HepG2 (cell line): ENCODE results near the gene MYL6B. TPM values are rescaled to one million over a fixed set of nuclear protein-coding genes. Genes with fewer than 3 reads are reported as not detected.

Source experiments
- CREB1 ChIP-seq, 2 experiments: fragments of 450-650 bp in 1 of 2; IDR thresholded peaks; 2 replicates each; pipeline ENCODE4 v1.6.1; 2016 to 2017; ENCODE audit warnings: control low read depth in 1 of 2, mild to moderate bottlenecking in 1 of 2, missing compliant biosample characterization in 1 of 2, missing genetic modification characterization in 1 of 2
- PAXIP1 ChIP-seq: sonication (generic); formaldehyde crosslinking; conservative IDR thresholded peaks from 2 replicates; pipeline ENCODE4 v1.4.0; 2020; ENCODE audit warnings: mild to moderate bottlenecking, missing genetic modification reagents, moderate library complexity
- PRDM4 ChIP-seq: sonication (generic); formaldehyde crosslinking; IDR thresholded peaks from 2 replicates; pipeline ENCODE4 v1.9.0; 2021; ENCODE audit warnings: missing genetic modification reagents, borderline replicate concordance
- SSRP1 ChIP-seq: IDR thresholded peaks from 2 replicates; pipeline ENCODE4 v1.6.1; 2016; ENCODE audit warnings: control low read depth
- ZNF318 ChIP-seq: sonication (generic); formaldehyde crosslinking; IDR thresholded peaks from 2 replicates; pipeline ENCODE4 v1.4.0; 2020; ENCODE audit warnings: mild to moderate bottlenecking, missing genetic modification reagents
- polyA plus RNA-seq, 8 experiments: library from polyadenylated mRNA; depleted of rRNA in 3 of 8; stranded (reverse) in 7 of 8; unstranded in 1 of 8; fragments of >200 nt; fragmentation: Illumina TruSeq in 4 of 8; extraction: Trizol in 4 of 8; gene quantifications; 2 replicates each; pipeline versions ENCODE4 v1.2.1 to v1.2.3, GENCODE V29; 2011 to 2016; ENCODE audit warnings: low read depth in 4 of 8, missing spikeins in 1 of 8, mixed read lengths in 1 of 8; ENCODE audit not compliant: insufficient read depth in 1 of 8
- total RNA-seq, 5 experiments: library from RNA; depleted of rRNA; stranded (reverse); fragments of >200 nt; fragmentation: Illumina TruSeq; extraction: Trizol; gene quantifications; 2 replicates each; pipeline ENCODE4 v1.2.3, GENCODE V29; 2016; ENCODE audit warnings: low read depth in 1 of 5
- TF ChIP-seq, protein P1 (sequence below): sonication (generic); formaldehyde crosslinking; IDR thresholded peaks from 2 replicates; pipeline ENCODE4 v1.5.1; 2020; ENCODE audit warnings: missing genetic modification reagents, mild to moderate bottlenecking, borderline replicate concordance

MYL6B gene
- total and polyA plus RNA-seq, 2 of the 13 experiments (the other 11 are each of a cell fraction or from before 2014, with no cell fraction given) = 75.7 to 88.7 TPM

GRCh38 chr12:56127888-56128669 is 24.3 kb upstream of the MYL6B start, which contains the start of gene ESYT1 (continued):
- TF ChIP-seq PAXIP1 (CRISPR knock-in tag) = peak; percentile 36
- TF ChIP-seq SSRP1 (CRISPR knock-in tag) = no peak
- no peak for TF ChIP-seq PRDM4
- peak; percentile 99 for TF ChIP-seq CREB1 (IDR thresholded peaks at IDR 0.05)
- TF ChIP-seq CREB1 (CRISPR knock-in tag; IDR thresholded peaks at IDR 0.05) = peak; percentile 94
- TF ChIP-seq ZNF318 (CRISPR knock-in tag) = no peak
- TF ChIP-seq, protein P1, sequence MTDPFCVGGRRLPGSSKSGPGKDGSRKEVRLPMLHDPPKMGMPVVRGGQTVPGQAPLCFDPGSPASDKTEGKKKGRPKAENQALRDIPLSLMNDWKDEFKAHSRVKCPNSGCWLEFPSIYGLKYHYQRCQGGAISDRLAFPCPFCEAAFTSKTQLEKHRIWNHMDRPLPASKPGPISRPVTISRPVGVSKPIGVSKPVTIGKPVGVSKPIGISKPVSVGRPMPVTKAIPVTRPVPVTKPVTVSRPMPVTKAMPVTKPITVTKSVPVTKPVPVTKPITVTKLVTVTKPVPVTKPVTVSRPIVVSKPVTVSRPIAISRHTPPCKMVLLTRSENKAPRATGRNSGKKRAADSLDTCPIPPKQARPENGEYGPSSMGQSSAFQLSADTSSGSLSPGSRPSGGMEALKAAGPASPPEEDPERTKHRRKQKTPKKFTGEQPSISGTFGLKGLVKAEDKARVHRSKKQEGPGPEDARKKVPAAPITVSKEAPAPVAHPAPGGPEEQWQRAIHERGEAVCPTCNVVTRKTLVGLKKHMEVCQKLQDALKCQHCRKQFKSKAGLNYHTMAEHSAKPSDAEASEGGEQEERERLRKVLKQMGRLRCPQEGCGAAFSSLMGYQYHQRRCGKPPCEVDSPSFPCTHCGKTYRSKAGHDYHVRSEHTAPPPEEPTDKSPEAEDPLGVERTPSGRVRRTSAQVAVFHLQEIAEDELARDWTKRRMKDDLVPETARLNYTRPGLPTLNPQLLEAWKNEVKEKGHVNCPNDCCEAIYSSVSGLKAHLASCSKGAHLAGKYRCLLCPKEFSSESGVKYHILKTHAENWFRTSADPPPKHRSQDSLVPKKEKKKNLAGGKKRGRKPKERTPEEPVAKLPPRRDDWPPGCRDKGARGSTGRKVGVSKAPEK (CRISPR knock-in tag) = no peak
